Astrocyte (in vitro differentiated cells and primary cell): Measurements from ENCODE around the gene TNMD. TPM values are rescaled to one million over a fixed set of nuclear protein-coding genes. Genes with fewer than 3 reads are reported as not detected.
A peak's percentile ranks its signal among the peaks of the same experiment; 100 is the strongest.

Experiments used
- DNase-seq: peaks from one replicate; pipeline ENCODE4 v3.0.0-alpha.2; 2010; ENCODE audit warnings: low read depth
- FAIRE-seq: peaks from 2 replicates; lab custom pipeline; 2011; peaks lifted over from hg19 to GRCh38; lab: Jason Lieb, UNC
- H2AFZ ChIP-seq: 2 replicates; pipeline ENCODE4 v1.6.0; 2012; ENCODE audit warnings: low read depth, low read length, inconsistent platforms
- H3K27ac ChIP-seq: 2 replicates; pipeline ENCODE4 v1.5.1; 2011; ENCODE audit warnings: low read depth, low read length, inconsistent platforms
- H3K27me3 ChIP-seq: 2 replicates; pipeline ENCODE4 v1.6.0; 2011; ENCODE audit warnings: low read length, inconsistent platforms; ENCODE audit not compliant: insufficient read depth
- H3K36me3 ChIP-seq: 2 replicates; pipeline ENCODE4 v1.5.1; 2011; ENCODE audit warnings: low read length, inconsistent platforms; ENCODE audit not compliant: insufficient read depth
- H3K4me1 ChIP-seq: 2 replicates; pipeline ENCODE4 v1.5.1; 2011; ENCODE audit warnings: low read length, inconsistent platforms; ENCODE audit not compliant: insufficient read depth
- H3K4me2 ChIP-seq: 2 replicates; pipeline ENCODE4 v1.6.0; 2012; ENCODE audit warnings: low read length, inconsistent platforms
- H3K4me3 ChIP-seq: 2 replicates; pipeline ENCODE4 v1.5.1; 2011; ENCODE audit warnings: low read depth, mild to moderate bottlenecking, low read length, inconsistent platforms; ENCODE audit not compliant: insufficient read depth
- H3K79me2 ChIP-seq: 2 replicates; pipeline ENCODE4 v1.6.0; 2012; ENCODE audit warnings: mild to moderate bottlenecking, low read length, inconsistent platforms; ENCODE audit not compliant: insufficient read depth
- H3K9ac ChIP-seq: 2 replicates; pipeline ENCODE4 v1.6.0; 2012; ENCODE audit warnings: mild to moderate bottlenecking, low read length, inconsistent platforms
- H3K9me3 ChIP-seq: 2 replicates; pipeline ENCODE4 v1.5.1; 2012; ENCODE audit warnings: low read depth, mild to moderate bottlenecking, low read length, inconsistent platforms; ENCODE audit not compliant: insufficient read depth
- H4K20me1 ChIP-seq: 2 replicates; pipeline ENCODE4 v1.6.0; 2012; ENCODE audit warnings: low read length, inconsistent platforms; ENCODE audit not compliant: insufficient read depth
- H3K27ac Mint-ChIP-seq: one replicate; pipeline ENCODE4 v1.8.0; 2021; ENCODE audit warnings: mild to moderate bottlenecking, mixed read lengths; ENCODE audit not compliant: unreplicated experiment
- H3K27me3 Mint-ChIP-seq: one replicate; pipeline ENCODE4 v1.8.0; 2021; ENCODE audit warnings: low read depth, mixed read lengths; ENCODE audit not compliant: unreplicated experiment
- H3K36me3 Mint-ChIP-seq: one replicate; pipeline ENCODE4 v1.8.0; 2021; ENCODE audit warnings: low read depth, mixed read lengths; ENCODE audit not compliant: unreplicated experiment
- H3K4me1 Mint-ChIP-seq: one replicate; pipeline ENCODE4 v1.8.0; 2021; ENCODE audit warnings: low read depth, mixed read lengths; ENCODE audit not compliant: unreplicated experiment
- H3K4me3 Mint-ChIP-seq: one replicate; pipeline ENCODE4 v1.8.0; 2021; ENCODE audit warnings: mild to moderate bottlenecking, moderate library complexity, mixed read lengths; ENCODE audit not compliant: unreplicated experiment
- H3K9me3 Mint-ChIP-seq: one replicate; pipeline ENCODE4 v1.8.0; 2021; ENCODE audit warnings: mild to moderate bottlenecking, mixed read lengths; ENCODE audit not compliant: unreplicated experiment
- EZH2 ChIP-seq: IDR thresholded peaks from 2 replicates; pipeline ENCODE4 v1.6.1; 2012; ENCODE audit warnings: mild to moderate bottlenecking, low read length, inconsistent platforms; ENCODE audit not compliant: insufficient read depth
- total RNA-seq: library from RNA; stranded (reverse); gene quantifications from 2 replicates; pipeline ENCODE4 v1.2.1, GENCODE V29; 2021
- TF ChIP-seq, protein P1 (sequence below): IDR thresholded peaks from 2 replicates; pipeline ENCODE4 v1.5.1; 2011; ENCODE audit warnings: low read depth, mild to moderate bottlenecking, inconsistent platforms, low read length, moderate library complexity; ENCODE audit not compliant: insufficient read depth

TNMD gene
- total RNA-seq, 1 donor from 2014 or later: not detected

DNA sequence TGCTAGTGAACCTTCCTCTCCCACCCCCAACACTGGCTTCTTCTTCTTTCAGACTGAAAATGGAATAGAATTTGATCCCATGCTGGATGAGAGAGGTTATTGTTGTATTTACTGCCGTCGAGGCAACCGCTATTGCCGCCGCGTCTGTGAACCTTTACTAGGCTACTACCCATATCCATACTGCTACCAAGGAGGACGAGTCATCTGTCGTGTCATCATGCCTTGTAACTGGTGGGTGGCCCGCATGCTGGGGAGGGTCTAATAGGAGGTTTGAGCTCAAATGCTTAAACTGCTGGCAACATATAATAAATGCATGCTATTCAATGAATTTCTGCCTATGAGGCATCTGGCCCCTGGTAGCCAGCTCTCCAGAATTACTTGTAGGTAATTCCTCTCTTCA lies 14.7 kb downstream of the TNMD start:
- Histone ChIP-seq H3K9me3 (no peaks in the 10 kb centered on the region), H3K4me3 (no peak overlapping the region), H3K36me3 (no peaks in the 10 kb centered on the region), H3K27ac (no peak overlapping the region), H3K27me3 (no peaks in the 10 kb centered on the region), H3K79me2 (no peaks in the 10 kb centered on the region), H2AFZ (no peak overlapping the region), H3K4me1 (no peaks in the 10 kb centered on the region), H3K9ac (no peak overlapping the region), H3K4me2 (no peak overlapping the region), H4K20me1 (no peaks in the 10 kb centered on the region)
- FAIRE-seq (no peak), DNase-seq (no peak)
- Mint-ChIP-seq H3K4me1 (peaks cover 5% of the 10 kb centered on the region), H3K9me3 (no peaks in the 10 kb centered on the region), H3K36me3 (no peaks in the 10 kb centered on the region), H3K27ac (no peak overlapping the region), H3K27me3 (no peaks in the 10 kb centered on the region), H3K4me3 (no peak overlapping the region)
- no peak for TF ChIP-seq EZH2
- TF ChIP-seq, protein P1, sequence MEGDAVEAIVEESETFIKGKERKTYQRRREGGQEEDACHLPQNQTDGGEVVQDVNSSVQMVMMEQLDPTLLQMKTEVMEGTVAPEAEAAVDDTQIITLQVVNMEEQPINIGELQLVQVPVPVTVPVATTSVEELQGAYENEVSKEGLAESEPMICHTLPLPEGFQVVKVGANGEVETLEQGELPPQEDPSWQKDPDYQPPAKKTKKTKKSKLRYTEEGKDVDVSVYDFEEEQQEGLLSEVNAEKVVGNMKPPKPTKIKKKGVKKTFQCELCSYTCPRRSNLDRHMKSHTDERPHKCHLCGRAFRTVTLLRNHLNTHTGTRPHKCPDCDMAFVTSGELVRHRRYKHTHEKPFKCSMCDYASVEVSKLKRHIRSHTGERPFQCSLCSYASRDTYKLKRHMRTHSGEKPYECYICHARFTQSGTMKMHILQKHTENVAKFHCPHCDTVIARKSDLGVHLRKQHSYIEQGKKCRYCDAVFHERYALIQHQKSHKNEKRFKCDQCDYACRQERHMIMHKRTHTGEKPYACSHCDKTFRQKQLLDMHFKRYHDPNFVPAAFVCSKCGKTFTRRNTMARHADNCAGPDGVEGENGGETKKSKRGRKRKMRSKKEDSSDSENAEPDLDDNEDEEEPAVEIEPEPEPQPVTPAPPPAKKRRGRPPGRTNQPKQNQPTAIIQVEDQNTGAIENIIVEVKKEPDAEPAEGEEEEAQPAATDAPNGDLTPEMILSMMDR: no peak

DNA sequence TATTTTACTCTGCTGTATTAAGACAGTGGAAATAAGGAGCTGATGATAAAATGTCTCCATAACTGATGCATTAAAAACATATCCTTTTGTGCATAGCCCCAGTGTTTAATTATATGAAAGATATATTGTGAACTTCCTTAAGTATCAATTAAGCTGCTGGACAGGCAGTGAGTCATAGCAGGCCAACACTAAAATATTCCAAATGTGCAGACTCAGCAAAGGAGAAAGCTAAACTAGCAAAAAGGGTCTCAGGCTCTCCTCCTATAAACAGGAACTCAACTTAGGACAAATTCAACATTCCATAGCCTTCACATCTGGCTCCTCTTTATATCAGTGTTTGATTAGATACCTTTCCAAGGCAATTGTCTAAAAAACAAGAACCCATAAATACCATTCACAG lies 15.6 kb downstream of the TNMD start:
- H3K4me2 ChIP-seq: no peak overlapping the region
- H3K4me3 ChIP-seq: no peak overlapping the region
- Mint-ChIP-seq H3K36me3 (no peaks in the 10 kb centered on the region), H3K27ac (no peak overlapping the region), H3K27me3 (no peaks in the 10 kb centered on the region), H3K4me1 (peaks cover 5% of the 10 kb centered on the region), H3K4me3 (no peak overlapping the region), H3K9me3 (no peaks in the 10 kb centered on the region)
- FAIRE-seq (peak; percentile 54), DNase-seq (no peak)
- no peaks in the 10 kb centered on the region for H3K9me3 ChIP-seq
- no peak for TF ChIP-seq EZH2
- TF ChIP-seq, protein P1: no peak
- H3K9ac ChIP-seq: no peak overlapping the region
- no peaks in the 10 kb centered on the region for H3K4me1 ChIP-seq
- no peak overlapping the region for H3K27ac ChIP-seq
- no peaks in the 10 kb centered on the region for H3K79me2 ChIP-seq
- no peaks in the 10 kb centered on the region for H3K36me3 ChIP-seq
- H4K20me1 ChIP-seq: no peaks in the 10 kb centered on the region
- H3K27me3 ChIP-seq: no peaks in the 10 kb centered on the region
- H2AFZ ChIP-seq: no peak overlapping the region

DNA sequence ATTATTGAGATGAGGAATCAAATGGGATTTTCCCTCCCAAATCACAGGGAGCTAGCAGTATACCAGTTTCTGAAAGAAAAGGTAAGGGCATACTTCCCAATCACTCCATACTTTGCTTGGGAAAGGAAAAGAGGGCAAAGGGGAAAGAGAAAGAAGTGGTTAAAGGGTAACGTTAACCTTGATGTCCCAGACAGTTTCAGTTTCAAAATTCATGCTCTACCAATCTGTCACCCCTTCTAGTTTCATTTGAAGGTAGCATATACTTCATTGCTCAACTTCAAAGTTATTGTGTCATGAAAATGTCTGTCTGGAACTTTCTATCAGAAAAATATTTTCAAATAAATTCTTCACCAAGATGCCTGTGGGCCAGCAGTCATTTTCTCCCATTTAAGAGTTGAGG lies 16.0 kb downstream of the TNMD start:
- Mint-ChIP-seq H3K4me3 (no peak overlapping the region), H3K4me1 (peaks cover 5% of the 10 kb centered on the region), H3K27me3 (no peaks in the 10 kb centered on the region), H3K27ac (no peak overlapping the region), H3K36me3 (no peaks in the 10 kb centered on the region), H3K9me3 (no peaks in the 10 kb centered on the region)
- Histone ChIP-seq H4K20me1 (no peaks in the 10 kb centered on the region), H3K27me3 (no peaks in the 10 kb centered on the region), H3K36me3 (no peaks in the 10 kb centered on the region), H2AFZ (no peak overlapping the region), H3K9ac (no peak overlapping the region), H3K4me3 (no peak overlapping the region), H3K4me1 (no peaks in the 10 kb centered on the region), H3K9me3 (no peaks in the 10 kb centered on the region), H3K79me2 (no peaks in the 10 kb centered on the region), H3K27ac (no peak overlapping the region), H3K4me2 (no peak overlapping the region)
- no peak for TF ChIP-seq EZH2
- TF ChIP-seq, protein P1: no peak
- FAIRE-seq (peak; percentile 17), DNase-seq (no peak)
